Type B pancreatic cell (in vitro differentiated cells): Measurements from ENCODE around the gene COL5A1. TPM values are rescaled to one million over a fixed set of nuclear protein-coding genes. Genes with fewer than 3 reads are reported as not detected.

ENCODE experiments used
- DNase-seq: peaks from one replicate; pipeline ENCODE4 v3.0.0; 2021; ENCODE audit warnings: mixed read lengths; ENCODE audit not compliant: unreplicated experiment; ENCODE audit errors: extremely low spot score
- H3K27ac Mint-ChIP-seq: 2 replicates; pipeline ENCODE4 v1.8.0; 2021; ENCODE audit warnings: mild to moderate bottlenecking, mixed read lengths
- H3K27me3 Mint-ChIP-seq: 2 replicates; pipeline ENCODE4 v1.8.0; 2021; ENCODE audit warnings: mixed read lengths
- H3K36me3 Mint-ChIP-seq: 2 replicates; pipeline ENCODE4 v1.8.0; 2021; ENCODE audit warnings: mixed read lengths
- H3K4me1 Mint-ChIP-seq: one replicate; pipeline ENCODE4 v1.8.0; 2021; ENCODE audit warnings: mixed read lengths; ENCODE audit not compliant: unreplicated experiment
- H3K4me3 Mint-ChIP-seq: 2 replicates; pipeline ENCODE4 v1.8.0; 2021; ENCODE audit warnings: mild to moderate bottlenecking, mixed read lengths
- H3K9me3 Mint-ChIP-seq: 2 replicates; pipeline ENCODE4 v1.8.0; 2021; ENCODE audit warnings: mixed read lengths
- total RNA-seq: library from RNA; stranded (reverse); gene quantifications from 2 replicates; pipeline ENCODE4 v1.2.1, GENCODE V29; 2021; ENCODE audit warnings: low replicate concordance
- TF ChIP-seq, protein P1 (sequence below): fragments of 200-600 bp; sonication (generic); conservative IDR thresholded peaks from 2 replicates; pipeline ENCODE4 v1.5.0; 2021; ENCODE audit warnings: antibody characterized with exemption, mild to moderate bottlenecking

COL5A1 gene
- total RNA-seq, 1 donor from 2014 or later: 112 TPM

DNA sequence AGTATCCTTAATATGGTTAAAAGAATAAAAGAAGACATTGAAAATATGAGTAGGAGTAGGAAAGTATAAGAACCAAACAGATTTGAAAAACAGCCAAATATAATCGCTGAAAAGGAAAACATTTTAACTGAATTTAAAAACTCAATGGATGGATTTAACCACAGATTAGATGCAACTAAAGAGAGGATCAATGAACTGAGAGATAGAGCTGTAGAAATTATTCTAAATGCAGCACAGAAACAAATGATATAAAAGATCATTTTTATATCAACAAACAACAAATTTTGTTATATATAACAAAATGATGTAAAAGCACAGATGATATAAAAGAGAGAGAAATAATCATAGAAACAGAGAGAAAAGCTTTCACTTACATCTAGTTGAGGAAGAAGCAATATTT lies 29.3 kb upstream of the COL5A1 start:
- Mint-ChIP-seq H3K36me3 (peaks cover 8% of the 10 kb centered on the region), H3K9me3 (peaks cover 22% of the 10 kb centered on the region), H3K27ac (no peak overlapping the region), H3K27me3 (peaks cover 11% of the 10 kb centered on the region), H3K4me1 (peaks cover 5% of the 10 kb centered on the region), H3K4me3 (no peak overlapping the region)
- no peak for DNase-seq
- TF ChIP-seq, protein P1, sequence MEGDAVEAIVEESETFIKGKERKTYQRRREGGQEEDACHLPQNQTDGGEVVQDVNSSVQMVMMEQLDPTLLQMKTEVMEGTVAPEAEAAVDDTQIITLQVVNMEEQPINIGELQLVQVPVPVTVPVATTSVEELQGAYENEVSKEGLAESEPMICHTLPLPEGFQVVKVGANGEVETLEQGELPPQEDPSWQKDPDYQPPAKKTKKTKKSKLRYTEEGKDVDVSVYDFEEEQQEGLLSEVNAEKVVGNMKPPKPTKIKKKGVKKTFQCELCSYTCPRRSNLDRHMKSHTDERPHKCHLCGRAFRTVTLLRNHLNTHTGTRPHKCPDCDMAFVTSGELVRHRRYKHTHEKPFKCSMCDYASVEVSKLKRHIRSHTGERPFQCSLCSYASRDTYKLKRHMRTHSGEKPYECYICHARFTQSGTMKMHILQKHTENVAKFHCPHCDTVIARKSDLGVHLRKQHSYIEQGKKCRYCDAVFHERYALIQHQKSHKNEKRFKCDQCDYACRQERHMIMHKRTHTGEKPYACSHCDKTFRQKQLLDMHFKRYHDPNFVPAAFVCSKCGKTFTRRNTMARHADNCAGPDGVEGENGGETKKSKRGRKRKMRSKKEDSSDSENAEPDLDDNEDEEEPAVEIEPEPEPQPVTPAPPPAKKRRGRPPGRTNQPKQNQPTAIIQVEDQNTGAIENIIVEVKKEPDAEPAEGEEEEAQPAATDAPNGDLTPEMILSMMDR: no peak

DNA sequence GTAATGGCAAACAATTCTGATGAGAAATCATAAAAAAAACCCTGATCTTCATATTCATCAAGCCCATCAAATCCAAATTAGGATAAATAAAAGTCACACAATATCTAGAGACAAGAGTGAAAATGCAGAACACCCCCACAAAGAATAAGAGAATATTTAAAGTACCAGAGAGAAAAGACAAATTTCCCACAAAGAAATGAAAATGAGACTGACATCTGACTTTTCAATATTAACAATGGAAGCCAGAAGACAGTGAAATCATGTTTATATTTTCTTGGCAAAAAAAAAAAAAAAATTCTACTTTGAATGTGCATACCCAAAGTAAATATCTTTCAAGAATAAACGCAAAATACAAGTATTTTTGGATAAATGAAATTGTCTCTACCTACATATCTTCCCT lies 28.9 kb upstream of the COL5A1 start:
- H3K4me1 Mint-ChIP-seq: peaks cover 5% of the 10 kb centered on the region
- H3K36me3 Mint-ChIP-seq: peaks cover 8% of the 10 kb centered on the region
- no peak for DNase-seq
- TF ChIP-seq, protein P1: no peak
- peaks cover 22% of the 10 kb centered on the region for H3K9me3 Mint-ChIP-seq
- peaks cover 11% of the 10 kb centered on the region for H3K27me3 Mint-ChIP-seq
- no peak overlapping the region for H3K4me3 Mint-ChIP-seq
- H3K27ac Mint-ChIP-seq: no peak overlapping the region

DNA sequence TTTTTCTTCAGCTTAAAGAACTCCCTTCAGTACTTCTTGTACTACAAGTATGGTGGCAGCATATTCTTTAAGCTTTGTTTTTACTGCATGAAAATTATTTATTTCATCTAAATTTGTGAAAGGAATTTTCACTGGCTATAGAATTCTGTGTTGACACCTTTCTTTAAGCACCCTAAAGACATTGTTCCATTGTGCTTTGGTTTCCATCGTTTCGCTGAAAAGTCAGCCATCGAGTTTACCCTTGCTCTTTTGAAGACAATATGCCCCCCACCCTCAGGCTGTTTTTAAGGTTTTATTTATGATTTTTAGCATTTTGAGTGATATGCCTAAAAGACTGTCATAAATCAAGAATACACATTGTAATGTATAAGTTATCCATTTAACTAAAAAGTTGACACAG lies 27.3 kb upstream of the COL5A1 start:
- TF ChIP-seq, protein P1: no peak
- Mint-ChIP-seq H3K36me3 (peaks cover 8% of the 10 kb centered on the region), H3K9me3 (peaks cover 17% of the 10 kb centered on the region), H3K27ac (no peak overlapping the region), H3K27me3 (peaks cover 12% of the 10 kb centered on the region), H3K4me3 (no peak overlapping the region), H3K4me1 (peaks cover 7% of the 10 kb centered on the region)
- DNase-seq: no peak

DNA sequence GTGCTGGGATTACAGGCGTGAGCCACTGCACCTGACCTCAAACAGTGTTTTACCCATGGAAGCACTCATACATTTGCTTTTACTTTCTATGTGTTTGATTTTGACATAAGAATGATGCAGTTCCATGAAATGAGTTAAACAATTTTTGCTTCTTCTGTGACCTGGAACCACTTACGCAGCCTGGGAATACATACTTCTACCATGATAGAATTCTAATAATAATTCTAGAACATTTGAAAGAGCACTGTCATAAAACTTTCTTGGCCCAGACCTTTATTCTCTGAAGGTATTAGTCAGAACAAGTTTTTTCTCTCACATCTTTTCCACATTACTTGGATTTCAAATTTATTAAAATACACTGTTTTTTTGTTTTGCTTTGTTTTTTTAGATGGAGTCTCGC lies 25.3 kb upstream of the COL5A1 start:
- peaks cover 12% of the 10 kb centered on the region for H3K27me3 Mint-ChIP-seq
- peaks cover 8% of the 10 kb centered on the region for H3K36me3 Mint-ChIP-seq
- no peak for DNase-seq
- TF ChIP-seq, protein P1: no peak
- no peak overlapping the region for H3K4me3 Mint-ChIP-seq
- peaks cover 17% of the 10 kb centered on the region for H3K9me3 Mint-ChIP-seq
- peaks cover 10% of the 10 kb centered on the region for H3K4me1 Mint-ChIP-seq
- H3K27ac Mint-ChIP-seq: no peak overlapping the region

DNA sequence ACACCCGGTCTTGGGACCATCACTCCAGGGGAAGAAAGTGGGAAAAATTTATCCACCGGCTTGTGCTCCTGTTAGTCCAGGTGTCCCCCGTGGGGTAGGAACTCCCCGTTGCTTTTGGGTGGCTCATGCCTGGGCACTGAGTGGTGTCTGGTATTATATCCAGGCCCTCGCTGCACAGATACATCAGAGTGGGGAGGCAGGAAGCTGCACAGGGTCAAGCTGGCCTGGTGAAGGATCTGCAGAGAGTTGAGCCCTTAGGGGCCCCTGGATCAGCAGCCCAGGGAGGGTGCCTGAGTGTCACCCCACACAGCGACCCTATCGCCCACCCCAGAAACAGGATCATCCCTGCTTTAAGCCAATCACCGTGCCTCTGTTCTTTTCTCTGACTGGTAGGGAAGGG lies 24.4 kb upstream of the COL5A1 start:
- Mint-ChIP-seq H3K27me3 (peaks cover 12% of the 10 kb centered on the region), H3K36me3 (peaks cover 6% of the 10 kb centered on the region), H3K4me1 (peaks cover 10% of the 10 kb centered on the region), H3K4me3 (no peak overlapping the region), H3K27ac (no peak overlapping the region), H3K9me3 (peaks cover 12% of the 10 kb centered on the region)
- TF ChIP-seq, protein P1: no peak
- peak; percentile 47 for DNase-seq

DNA sequence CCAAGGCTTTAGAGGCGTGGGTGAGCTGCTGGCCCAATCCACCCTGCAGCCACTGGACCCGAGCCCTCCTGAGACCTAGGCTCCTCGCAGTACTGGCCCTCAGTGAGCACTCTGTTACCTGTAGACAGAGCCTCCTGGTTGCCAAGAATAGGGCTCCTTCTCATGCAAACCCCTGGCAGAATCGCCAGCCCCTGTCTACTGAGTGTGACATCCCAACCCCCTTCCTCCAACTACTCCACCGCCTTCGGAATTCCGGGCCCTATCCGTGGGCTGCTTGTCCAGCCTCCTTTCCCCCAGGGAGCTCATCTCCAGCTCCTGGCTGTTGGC lies 23.8 kb upstream of the COL5A1 start:
- H3K4me1 Mint-ChIP-seq: peaks cover 10% of the 10 kb centered on the region

More for the DNA sequence above, 23.8 kb upstream of the COL5A1 start:
- H3K27me3 Mint-ChIP-seq: peaks cover 9% of the 10 kb centered on the region
- peaks cover 6% of the 10 kb centered on the region for H3K9me3 Mint-ChIP-seq
- no peak overlapping the region for H3K27ac Mint-ChIP-seq
- DNase-seq: no peak
- peaks cover under 1% of the 10 kb centered on the region for H3K36me3 Mint-ChIP-seq
- no peak overlapping the region for H3K4me3 Mint-ChIP-seq
- TF ChIP-seq, protein P1: no peak
